Inflammatory macrophage treated with lipopolysaccharide for 4 hours (primary cell): ENCODE results near the gene CCRL2.
"Not testable (repeated sequence)": the region's sequence is repeated elsewhere in the genome, so short reads cannot be mapped to it uniquely, and the experiment has no call there.

ENCODE experiments used
- DNase-seq: peaks from one replicate; pipeline ENCODE4 v3.0.0-alpha.2; 2020

The CCRL2 gene

GRCh38 chr3:46405301-46406019 lies 1.6 kb upstream of the CCRL2 start:
- DNase-seq = peak; percentile 99

GRCh38 chr3:46406443-46406787 lies 644 bp upstream of the CCRL2 start:
- peak; percentile 99 for DNase-seq

DNA sequence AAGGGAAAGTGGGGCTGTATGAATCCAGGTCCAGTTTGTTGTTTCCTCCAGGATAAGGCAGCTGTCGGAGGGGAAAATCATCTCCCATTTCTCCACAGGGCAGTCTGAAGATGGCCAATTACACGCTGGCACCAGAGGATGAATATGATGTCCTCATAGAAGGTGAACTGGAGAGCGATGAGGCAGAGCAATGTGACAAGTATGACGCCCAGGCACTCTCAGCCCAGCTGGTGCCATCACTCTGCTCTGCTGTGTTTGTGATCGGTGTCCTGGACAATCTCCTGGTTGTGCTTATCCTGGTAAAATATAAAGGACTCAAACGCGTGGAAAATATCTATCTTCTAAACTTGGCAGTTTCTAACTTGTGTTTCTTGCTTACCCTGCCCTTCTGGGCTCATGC lies 911 bp downstream of the CCRL2 start:
- peak; percentile 82 for DNase-seq

DNA sequence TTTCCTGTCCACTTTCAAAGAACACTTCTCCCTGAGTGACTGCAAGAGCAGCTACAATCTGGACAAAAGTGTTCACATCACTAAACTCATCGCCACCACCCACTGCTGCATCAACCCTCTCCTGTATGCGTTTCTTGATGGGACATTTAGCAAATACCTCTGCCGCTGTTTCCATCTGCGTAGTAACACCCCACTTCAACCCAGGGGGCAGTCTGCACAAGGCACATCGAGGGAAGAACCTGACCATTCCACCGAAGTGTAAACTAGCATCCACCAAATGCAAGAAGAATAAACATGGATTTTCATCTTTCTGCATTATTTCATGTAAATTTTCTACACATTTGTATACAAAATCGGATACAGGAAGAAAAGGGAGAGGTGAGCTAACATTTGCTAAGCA lies 1.8 kb downstream of the CCRL2 start:
- DNase-seq = no peak

DNA sequence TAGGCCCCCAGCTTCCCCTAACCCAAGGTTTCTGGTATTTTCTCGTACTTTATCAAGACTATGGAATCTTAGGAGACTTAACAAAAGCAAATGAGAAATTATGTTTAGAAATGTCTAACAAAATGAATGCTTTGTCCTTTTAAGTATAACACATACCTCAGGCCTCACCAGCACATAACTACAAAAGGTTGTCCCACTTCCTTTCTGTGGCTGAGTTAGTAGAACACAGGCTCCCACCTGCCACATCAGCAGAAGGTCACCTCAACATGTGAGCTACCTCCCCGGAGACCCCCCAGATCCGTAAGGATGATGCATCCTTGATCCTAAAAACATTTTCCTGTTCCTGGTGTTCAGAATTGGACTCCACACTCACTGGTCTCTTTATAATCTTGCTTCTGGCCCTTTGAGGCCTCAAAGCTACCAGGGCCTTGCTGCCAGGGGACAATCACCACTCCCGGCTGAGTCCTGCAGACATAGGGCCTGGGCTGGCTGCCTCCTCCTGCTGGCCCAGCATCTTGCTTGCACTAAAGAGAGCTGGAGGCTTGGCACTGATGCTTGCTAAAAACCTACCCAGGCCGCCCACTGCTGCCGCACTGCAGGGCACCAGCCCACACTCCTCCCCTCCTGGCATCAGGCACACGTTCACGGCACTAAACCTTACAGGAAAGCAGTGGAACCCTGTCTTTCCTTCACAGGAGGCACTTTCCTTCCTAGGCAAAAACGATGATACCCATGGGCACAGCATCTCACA lies 2.9 kb downstream of the CCRL2 start:
- no peak for DNase-seq

DNA sequence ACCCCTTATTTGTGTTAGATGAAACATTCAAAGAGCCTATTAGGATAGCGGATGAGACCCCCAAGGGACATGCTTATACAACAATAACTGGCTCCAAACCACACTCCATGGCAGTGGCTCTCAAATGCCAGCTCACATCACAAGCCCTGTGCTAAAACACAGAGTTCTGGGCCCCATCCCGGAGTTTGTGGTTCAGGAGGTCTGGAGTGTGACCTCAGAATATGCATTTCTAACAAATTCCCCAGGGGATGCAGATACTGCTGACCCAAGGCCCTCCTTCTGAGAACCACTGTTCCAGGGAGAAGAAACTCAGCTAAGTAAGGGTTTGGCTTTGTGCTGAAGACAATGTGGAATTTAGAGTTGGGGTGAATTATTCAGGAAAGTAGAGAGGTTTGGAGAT lies 3.6 kb downstream of the CCRL2 start:
- no peak for DNase-seq

DNA sequence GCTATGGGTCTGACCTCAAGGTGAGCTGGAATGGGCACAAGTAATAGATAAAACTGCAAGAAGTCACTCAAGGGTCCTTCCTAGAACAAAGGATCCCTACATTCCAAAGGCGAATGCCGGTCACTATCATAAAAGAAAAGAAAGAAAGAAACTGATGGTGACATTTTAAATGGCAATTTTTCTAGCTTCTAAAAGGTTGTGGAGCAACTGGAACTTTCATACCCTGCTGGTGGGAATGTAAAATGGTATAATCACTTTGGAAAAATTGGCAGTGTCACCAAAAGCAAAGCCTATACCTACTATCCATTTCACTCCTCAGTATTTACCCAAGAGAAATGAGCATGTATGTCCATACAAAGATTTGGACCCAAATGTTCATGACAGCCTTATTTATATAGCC lies 4.2 kb downstream of the CCRL2 start:
- no peak for DNase-seq

DNA sequence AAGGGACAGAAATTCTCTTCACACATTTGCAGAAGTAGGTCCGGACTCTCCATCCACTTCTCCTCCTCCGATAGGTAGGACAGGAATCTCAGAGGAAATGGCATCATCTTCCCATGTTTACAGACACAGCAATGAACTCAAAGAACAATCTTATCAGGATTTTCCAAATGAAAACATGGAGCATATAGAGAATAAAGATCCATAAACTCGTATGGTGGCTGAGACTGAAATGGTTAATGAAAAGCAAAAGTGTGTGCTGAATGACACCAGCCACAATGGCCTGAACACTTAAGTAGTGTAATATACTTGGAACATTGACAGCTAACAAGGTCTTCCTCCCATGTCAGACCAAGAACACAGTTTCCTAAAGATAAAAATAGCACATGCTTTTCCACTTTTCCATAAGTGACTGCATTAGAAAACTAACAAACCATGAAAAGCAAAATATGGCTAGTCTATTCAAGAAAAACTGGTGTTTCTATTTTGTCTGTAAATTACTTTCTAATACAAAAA lies 5.8 kb downstream of the CCRL2 start:
- DNase-seq = peak; percentile 33

- no peak for DNase-seq
Measured at GRCh38 chr3:46413951-46414350, 6.9 kb downstream of the CCRL2 start.

DNA sequence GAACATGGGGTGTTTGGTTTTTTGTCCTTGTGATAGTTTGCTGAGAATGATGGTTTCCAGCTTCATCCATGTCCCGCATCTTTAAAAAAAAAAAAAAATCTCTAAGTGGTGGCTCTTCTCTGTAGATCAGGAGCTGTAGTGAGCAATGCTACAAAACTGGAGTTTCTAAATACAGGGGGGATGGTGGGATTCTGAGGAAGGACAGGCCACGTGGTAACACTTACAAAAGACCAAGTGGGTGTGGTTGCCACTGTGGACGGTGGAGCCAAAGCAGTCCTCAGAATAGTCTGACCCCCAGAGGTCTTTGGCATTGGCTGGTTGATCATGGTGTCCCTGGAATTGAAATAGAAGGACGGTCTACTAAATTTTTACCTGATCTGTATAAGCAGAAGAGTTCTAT lies 7.7 kb downstream of the CCRL2 start:
- peak; percentile 58 for DNase-seq

DNA sequence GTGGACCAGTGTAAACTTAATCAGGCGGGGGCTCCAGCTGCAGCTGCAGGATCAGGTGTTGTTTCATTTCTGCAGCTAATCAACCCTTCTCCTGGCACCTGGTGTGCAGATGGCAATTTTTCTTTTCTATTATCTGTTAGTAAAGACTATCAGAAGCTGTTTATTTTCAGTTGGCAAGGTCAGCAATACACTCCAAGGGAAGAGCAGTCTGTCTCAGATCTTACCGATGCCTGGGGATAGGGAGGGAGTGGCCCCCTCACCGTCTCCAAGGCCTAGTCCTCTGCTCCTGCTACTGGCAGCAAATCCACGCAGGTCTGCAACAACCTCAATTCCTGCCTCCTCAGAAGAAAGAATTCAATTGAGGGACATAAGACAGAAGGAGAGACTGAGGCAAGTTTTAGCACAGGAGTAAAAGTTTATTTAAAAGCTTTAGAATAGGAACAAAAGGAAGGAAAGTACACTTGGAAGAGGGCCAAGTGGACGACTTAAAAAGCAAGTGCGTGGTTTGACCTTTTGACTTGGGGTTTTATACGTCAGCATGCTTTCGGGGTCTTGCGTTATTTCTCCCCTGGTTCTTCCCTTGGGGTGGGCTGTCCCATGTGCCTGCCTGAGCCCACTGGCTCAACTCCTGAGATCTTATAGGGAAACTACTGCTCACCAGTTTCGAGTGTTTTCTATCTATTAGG lies 9.2 kb downstream of the CCRL2 start:
- DNase-seq = no peak

GRCh38 chr3:46416811-46417510 lies 9.9 kb downstream of the CCRL2 start:
- no peak for DNase-seq

DNA sequence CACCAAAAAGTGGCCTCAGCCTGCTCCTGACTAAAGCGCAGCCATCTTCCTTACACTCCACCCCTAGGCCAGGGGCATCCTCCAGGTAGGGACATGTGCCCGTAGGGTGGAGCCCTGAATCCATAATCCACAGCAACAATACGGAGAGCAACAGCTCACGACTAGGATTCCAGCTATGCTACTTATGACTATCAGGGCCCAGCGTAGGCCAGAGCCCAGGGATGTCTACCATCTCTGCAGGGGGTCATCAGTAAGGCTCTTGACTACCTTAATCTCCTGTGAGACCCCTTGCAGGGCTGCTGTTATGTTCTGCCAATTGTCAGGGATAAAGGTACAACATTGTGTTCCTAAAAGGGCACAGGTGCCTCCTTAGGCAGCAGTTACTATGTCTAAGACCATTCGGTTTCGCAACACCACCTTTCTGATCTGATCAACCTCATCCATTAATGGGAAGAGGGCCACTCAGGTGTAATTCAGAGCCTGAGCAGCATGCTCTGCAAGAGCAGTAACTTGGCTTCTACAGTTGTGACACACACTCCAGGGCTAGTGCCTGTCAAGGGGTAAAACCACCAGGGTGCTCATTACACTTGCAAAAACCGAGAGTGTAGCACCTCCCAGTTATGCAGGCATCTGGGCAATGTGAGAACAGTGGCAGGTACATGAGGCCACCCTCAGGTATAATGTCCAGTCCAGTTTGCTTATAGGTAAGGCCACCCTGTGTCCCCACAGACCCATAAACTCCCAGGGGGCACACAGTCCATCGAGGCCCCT lies 11.0 kb downstream of the CCRL2 start:
- DNase-seq = no peak

DNA sequence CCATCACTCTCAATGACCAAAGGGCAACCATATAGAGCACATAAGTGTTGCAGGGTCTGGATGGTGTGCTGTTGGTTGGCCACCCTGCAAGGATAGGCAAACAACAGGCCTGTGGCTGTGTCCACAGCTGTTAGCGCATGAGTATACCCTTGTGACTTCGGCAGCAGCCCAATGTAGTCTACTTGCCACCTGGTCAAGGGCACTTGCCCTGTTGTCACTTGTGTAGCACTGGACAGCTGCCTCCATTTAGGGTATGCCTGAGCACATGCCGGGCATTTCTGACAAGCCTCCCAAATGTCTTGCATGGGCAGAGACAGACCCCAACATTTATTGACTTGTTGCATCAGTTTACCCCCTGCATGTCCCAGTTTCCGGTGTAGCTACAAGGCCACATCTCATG lies 12.8 kb downstream of the CCRL2 start:
- no peak for DNase-seq

GRCh38 chr3:46420931-46421330 lies 13.9 kb downstream of the CCRL2 start:
- no peak for DNase-seq

DNA sequence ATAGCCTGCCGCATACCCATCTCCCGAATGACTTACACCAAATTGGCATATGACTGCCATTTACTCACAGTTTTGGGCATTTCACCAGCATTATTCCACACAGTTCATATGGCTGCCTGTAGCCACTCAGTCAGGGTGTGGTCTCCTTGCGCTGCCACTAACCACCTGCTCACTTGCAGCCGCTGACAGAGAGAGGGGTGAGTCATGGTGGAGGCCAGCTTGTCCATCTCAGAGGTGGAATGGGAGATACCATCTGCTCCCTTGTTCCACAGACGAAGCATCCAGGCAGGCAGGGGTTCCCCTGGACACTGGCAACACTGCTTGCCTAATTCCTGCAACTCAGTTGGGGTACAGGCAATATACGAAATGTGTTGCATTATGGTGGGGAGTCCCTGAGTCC lies 15.6 kb downstream of the CCRL2 start:
- no peak for DNase-seq

- peak; percentile 60 for DNase-seq
Measured at GRCh38 chr3:46423588-46423987, 16.5 kb downstream of the CCRL2 start.

DNA sequence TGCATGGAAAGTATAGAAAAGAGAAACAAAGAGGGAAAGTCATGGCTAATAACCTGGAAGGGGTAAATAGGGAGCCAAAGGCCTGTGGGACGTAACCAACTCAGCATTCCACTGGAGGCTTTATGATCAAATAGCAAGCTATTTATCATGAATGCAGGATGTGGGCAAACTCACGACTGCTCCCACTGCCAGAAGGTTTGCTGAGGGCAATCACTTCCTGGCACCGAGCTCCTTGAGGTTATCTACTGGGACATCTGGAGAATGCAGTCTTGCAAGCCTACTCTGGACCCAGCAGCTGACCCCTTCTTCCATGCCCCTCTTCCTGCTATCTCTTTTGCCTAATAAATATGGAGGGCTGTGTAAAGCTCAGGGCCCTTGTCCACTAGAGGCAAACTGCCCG lies 19.4 kb downstream of the CCRL2 start:
- DNase-seq = not testable (repeated sequence)

DNA sequence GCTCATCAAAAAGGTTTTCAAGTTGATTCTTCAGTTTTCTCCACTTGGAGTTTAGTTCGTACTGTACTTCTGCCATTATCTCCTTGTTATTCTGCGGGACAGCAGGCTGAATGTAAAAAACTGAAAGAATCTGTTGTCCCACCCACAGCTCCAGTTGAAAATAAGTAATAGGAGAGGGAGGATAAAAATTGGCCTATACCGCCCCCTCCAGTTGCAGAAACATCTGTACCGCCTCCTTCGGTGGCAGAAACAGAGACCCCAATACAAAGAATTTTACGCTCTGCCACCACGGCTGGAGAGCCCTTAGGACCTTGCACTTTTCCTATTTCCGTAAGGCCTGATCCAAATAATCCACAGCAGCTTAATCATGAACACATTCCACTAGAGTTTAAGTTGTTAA lies 20.3 kb downstream of the CCRL2 start:
- DNase-seq = not testable (repeated sequence)

GRCh38 chr3:46427916-46428833 lies 21.1 kb downstream of the CCRL2 start:
- no peak for DNase-seq

GRCh38 chr3:46429250-46429649 lies 22.2 kb downstream of the CCRL2 start:
- no peak for DNase-seq
